Common myeloid progenitor, CD34-positive (primary cell): ENCODE measurements around the gene POU2F3.

ENCODE experiments used
- CTCF ChIA-PET: fragments of 350-600 bp; sonication (Branson Sonifier 250); formaldehyde crosslinking; loops from one replicate; lab custom pipeline; 2021; ENCODE audit warnings: antibody characterized with exemption; lab: Charles Lee
- POLR2A ChIA-PET: fragments of 350-600 bp; sonication (Branson Sonifier 250); formaldehyde crosslinking; loops from one replicate; lab custom pipeline; 2021; ENCODE audit warnings: antibody characterized with exemption; lab: Charles Lee
- DNase-seq, 3 donors: peaks; one replicate each; pipeline versions ENCODE4 v3.0.0 to v3.0.0-alpha.2; 2013
- H3K27ac ChIP-seq, 2 experiments: 1 replicate in 1 of 2; 2 replicates in 1 of 2; pipeline ENCODE4 v1.7.0; 2013; ENCODE audit warnings: inconsistent platforms in 2 of 2, low read length in 2 of 2, mild to moderate bottlenecking in 2 of 2, low read depth in 1 of 2, moderate library complexity in 1 of 2; ENCODE audit not compliant: severe bottlenecking in 2 of 2, insufficient read depth in 1 of 2, poor library complexity in 1 of 2
- H3K27me3 ChIP-seq, 5 experiments: replicated peaks in 2 of 5; 1 replicate in 3 of 5; 2 replicates in 2 of 5; pipeline versions ENCODE4 v1.6.1 to v1.7.0; 2013; ENCODE audit warnings: low read length in 4 of 5, mild to moderate bottlenecking in 2 of 5, moderate library complexity in 2 of 5, inconsistent platforms in 1 of 5; ENCODE audit not compliant: insufficient read depth in 5 of 5, control insufficient read depth in 4 of 5
- H3K36me3 ChIP-seq, 4 experiments: 1 replicate in 2 of 4; 2 replicates in 2 of 4; pipeline versions ENCODE4 v1.6.1 to v1.7.0; 2013; ENCODE audit warnings: low read length in 3 of 4, control low read depth in 1 of 4, mild to moderate bottlenecking in 1 of 4; ENCODE audit not compliant: control insufficient read depth in 4 of 4, insufficient read depth in 4 of 4
- H3K4me1 ChIP-seq, 4 experiments: 1 replicate in 3 of 4; 2 replicates in 1 of 4; pipeline versions ENCODE4 v1.6.1 to v1.7.1; 2013; ENCODE audit warnings: low read length in 3 of 4, mild to moderate bottlenecking in 3 of 4, control low read depth in 1 of 4, inconsistent platforms in 1 of 4, moderate library complexity in 1 of 4; ENCODE audit not compliant: control insufficient read depth in 4 of 4, insufficient read depth in 4 of 4; ENCODE audit errors: control extremely low read depth in 1 of 4
- H3K4me3 ChIP-seq, 7 experiments: 1 replicate in 4 of 7; 2 replicates in 3 of 7; pipeline versions ENCODE4 v1.5.1 to v1.7.0; 2013; ENCODE audit warnings: mild to moderate bottlenecking in 7 of 7, low read length in 6 of 7, moderate library complexity in 6 of 7, inconsistent platforms in 2 of 7, low read depth in 2 of 7, control low read depth in 1 of 7; ENCODE audit not compliant: insufficient read depth in 4 of 7, control insufficient read depth in 1 of 7; ENCODE audit errors: extremely low read depth in 1 of 7
- H3K9me3 ChIP-seq, 5 experiments: 1 replicate in 4 of 5; 2 replicates in 1 of 5; pipeline versions ENCODE4 v1.6.1 to v1.7.1; 2013; ENCODE audit warnings: low read length in 4 of 5, mild to moderate bottlenecking in 2 of 5, inconsistent platforms in 1 of 5, low read depth in 1 of 5, moderate library complexity in 1 of 5; ENCODE audit not compliant: control insufficient read depth in 4 of 5, insufficient read depth in 2 of 5; ENCODE audit errors: control extremely low read depth in 1 of 5
- WGBS: methylation state at CpG from one replicate; pipeline ENCODE4 v1.1.5; 2013; ENCODE audit not compliant: insufficient coverage; 5-methylcytosine and 5-hydroxymethylcytosine counted together

The POU2F3 gene

GRCh38 chr11:120219232-120219937, 20.6 kb upstream of the POU2F3 start:
- Histone ChIP-seq H3K4me3 (no peak overlapping the region), H3K4me1 (peaks cover 7 to 46% (median 22%) of the 10 kb centered on the region in 4 experiments), H3K27me3 (no peaks in the 10 kb centered on the region), H3K9me3 (no peaks in the 10 kb centered on the region), H3K27ac (no peak overlapping the region), H3K36me3 (peaks cover 2 to 52% (median 12%) of the 10 kb centered on the region in 4 experiments)
- WGBS = 86% methylated on average over 13 of the region's 13 CpGs
- ChIA-PET CTCF (interaction anchor here (1.1 to 1.2 kb wide), 2 partner anchors 11 to 51 kb away, joined by 3 to 4 read pairs; no protein-coding TSS in a partner anchor), POLR2A (no interaction called here)
- DNase-seq = no peak

- no peak overlapping the region for H3K27ac ChIP-seq
- DNase-seq = no peak
- no peaks in the 10 kb centered on the region for H3K27me3 ChIP-seq
- 97% methylated on average over 9 of the region's 9 CpGs for WGBS
- CTCF ChIA-PET = interaction anchor here (1.1 to 17.6 kb wide), 4 partner anchors 10 to 52 kb away, joined by 3 to 326 read pairs (median 93); partner anchors contain the start of gene OAF
- POLR2A ChIA-PET = interaction anchor here (0.6 kb wide), 1 partner anchor 190 kb away, joined by 3 read pairs; no protein-coding TSS in a partner anchor
- H3K4me1 ChIP-seq = peaks cover 7 to 53% (median 29%) of the 10 kb centered on the region in 4 experiments
- no peaks in the 10 kb centered on the region for H3K9me3 ChIP-seq
- no peak overlapping the region for H3K4me3 ChIP-seq
- H3K36me3 ChIP-seq = peaks cover 2 to 47% (median 9%) of the 10 kb centered on the region in 4 experiments
Measured at GRCh38 chr11:120219938-120220746, 19.8 kb upstream of the POU2F3 start.

- DNase-seq = no peak
- Histone ChIP-seq H3K4me1 (peaks cover 10 to 58% (median 34%) of the 10 kb centered on the region in 4 experiments), H3K4me3 (no peak overlapping the region), H3K27me3 (no peaks in the 10 kb centered on the region), H3K9me3 (no peaks in the 10 kb centered on the region), H3K27ac (no peak overlapping the region), H3K36me3 (peaks cover 2 to 42% (median 7%) of the 10 kb centered on the region in 4 experiments)
- 97% methylated on average over 4 of the region's 4 CpGs for WGBS
- ChIA-PET CTCF (interaction anchor here (1.1 to 17.6 kb wide), 3 partner anchors 9 to 52 kb away, joined by 4 to 326 read pairs (median 182); partner anchors contain the start of gene OAF), POLR2A (interaction anchor here (0.6 kb wide), 1 partner anchor 190 kb away, joined by 3 read pairs; no protein-coding TSS in a partner anchor)
Measured at GRCh38 chr11:120220747-120221037, 19.2 kb upstream of the POU2F3 start.

GRCh38 chr11:120221115-120221752, 18.7 kb upstream of the POU2F3 start:
- WGBS = no CpG with 5 or more reads among the region's 1 CpG
- POLR2A ChIA-PET = no interaction called here
- Histone ChIP-seq H3K4me3 (no peak overlapping the region), H3K27me3 (no peaks in the 10 kb centered on the region), H3K36me3 (peaks cover 2 to 42% (median 7%) of the 10 kb centered on the region in 4 experiments), H3K4me1 (peaks cover 10 to 64% (median 40%) of the 10 kb centered on the region in 4 experiments), H3K9me3 (no peaks in the 10 kb centered on the region), H3K27ac (no peak overlapping the region)
- no peak for DNase-seq
- CTCF ChIA-PET = interaction anchor here (14.0 to 17.6 kb wide), 2 partner anchors 12 to 53 kb away, joined by 182 to 326 read pairs; partner anchors contain the start of gene OAF

- H3K36me3 ChIP-seq = peaks cover 2 to 46% (median 8%) of the 10 kb centered on the region in 4 experiments
- H3K9me3 ChIP-seq = no peaks in the 10 kb centered on the region
- ChIA-PET CTCF (interaction anchor here (0.9 to 17.6 kb wide), 8 partner anchors 12 to 82 kb away, joined by 3 to 326 read pairs (median 10); partner anchors contain the start of gene OAF), POLR2A (no interaction called here)
- H3K4me3 ChIP-seq = no peak overlapping the region
- no peak overlapping the region for H3K27ac ChIP-seq
- DNase-seq = no peak
- 92% methylated on average over 8 of the region's 8 CpGs for WGBS
- peaks cover 10 to 80% (median 50%) of the 10 kb centered on the region in 4 experiments for H3K4me1 ChIP-seq
- H3K27me3 ChIP-seq = no peaks in the 10 kb centered on the region
Measured at GRCh38 chr11:120222916-120223315, 17.0 kb upstream of the POU2F3 start.

- Histone ChIP-seq H3K36me3 (peaks cover 2 to 48% (median 12%) of the 10 kb centered on the region in 4 experiments), H3K9me3 (no peaks in the 10 kb centered on the region), H3K4me3 (peak overlapping the region in 1 of 7 experiments; percentile 31), H3K27me3 (no peaks in the 10 kb centered on the region), H3K27ac (no peak overlapping the region), H3K4me1 (peaks cover 10 to 84% (median 50%) of the 10 kb centered on the region in 4 experiments)
- DNase-seq = no peak
- WGBS = no CpG with 5 or more reads among the region's 1 CpG
- ChIA-PET CTCF (interaction anchor here (1.2 to 17.6 kb wide), 7 partner anchors 11 to 55 kb away, joined by 3 to 326 read pairs (median 15); partner anchors contain the start of gene OAF), POLR2A (interaction anchor here (0.6 to 0.8 kb wide), 4 partner anchors 9 to 724 kb away, joined by 3 to 4 read pairs (median 3); no protein-coding TSS in a partner anchor)
Measured at GRCh38 chr11:120223793-120224192, 16.1 kb upstream of the POU2F3 start.
